GM18520 (cell line): ENCODE measurements around the gene SYT1.

Experiments
- ATAC-seq: cut with Tn5 transposase; IDR thresholded peaks from one replicate; pipeline ENCODE4 v1.9.1; 2021; ENCODE audit not compliant: unreplicated experiment

SYT1 gene

GRCh38 chr12:79055926-79056674, 191.5 kb downstream of the SYT1 start:
- ATAC-seq, result peak; percentile 33

DNA sequence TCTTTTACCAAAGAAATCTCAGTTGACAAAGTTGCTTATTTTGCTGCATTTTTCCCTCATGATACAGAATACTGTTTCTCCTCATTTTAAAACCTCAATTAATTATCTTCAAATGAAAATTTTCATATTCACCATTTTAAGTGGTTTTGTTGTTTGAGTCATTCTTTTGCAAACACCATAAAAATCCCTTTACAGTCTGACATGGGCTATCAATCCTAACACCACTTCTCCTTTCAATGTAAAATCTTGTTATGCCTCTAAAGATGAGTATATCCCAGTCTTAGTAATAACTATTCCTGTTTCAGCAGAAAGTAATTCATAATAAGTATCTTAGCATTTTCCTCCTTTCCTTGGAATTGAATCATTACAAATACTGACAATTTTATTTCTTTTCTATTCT, 192.2 kb downstream of the SYT1 start:
- no peak for ATAC-seq

DNA sequence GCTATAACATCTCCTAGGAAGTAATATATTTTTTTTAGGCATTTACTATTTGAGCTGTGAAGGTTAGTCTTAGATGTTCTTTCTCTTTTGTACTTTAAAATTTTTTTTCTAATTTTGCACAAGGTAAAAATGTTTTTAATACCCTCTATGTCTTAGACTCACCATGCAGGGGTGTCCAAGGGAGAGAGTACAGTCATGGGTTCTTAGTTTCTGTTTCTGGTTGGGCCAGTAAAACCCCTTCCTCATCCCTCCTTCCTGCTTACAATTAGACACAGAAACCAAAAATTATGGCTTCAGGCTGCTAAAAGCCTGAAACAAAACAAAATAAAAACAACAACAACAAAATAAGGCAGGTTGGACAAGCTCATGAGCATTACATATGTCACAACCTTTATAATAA, 193.0 kb downstream of the SYT1 start:
- ATAC-seq, result no peak

GRCh38 chr12:79058342-79058741, 193.8 kb downstream of the SYT1 start:
- ATAC-seq, result peak; percentile 34

DNA sequence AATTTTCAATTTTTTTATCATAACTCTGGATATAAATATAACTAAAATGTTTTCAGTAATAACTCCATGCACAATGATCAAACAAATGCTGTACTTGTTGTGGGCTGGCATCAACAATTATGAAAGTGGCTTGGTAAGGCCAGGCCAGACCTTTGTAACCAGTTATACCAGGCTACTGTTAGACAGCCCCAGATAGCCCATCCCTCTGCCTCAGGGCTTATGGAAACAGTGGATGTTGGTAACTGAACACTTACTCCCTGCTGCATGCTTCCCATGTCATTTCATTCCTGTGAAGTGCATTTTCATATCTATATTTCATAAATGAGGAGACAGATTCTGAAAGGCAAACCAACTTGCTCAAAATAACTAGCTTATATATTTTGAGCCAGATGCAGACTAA, 195.0 kb downstream of the SYT1 start:
- ATAC-seq, result no peak

GRCh38 chr12:79063258-79063657, 198.7 kb downstream of the SYT1 start:
- no peak for ATAC-seq

- ATAC-seq, result no peak
Measured at GRCh38 chr12:79067977-79068376, 203.4 kb downstream of the SYT1 start.

- ATAC-seq, result peak; percentile 97
Measured at GRCh38 chr12:79069009-79069408, 204.4 kb downstream of the SYT1 start.

- ATAC-seq, result peak; percentile 24
Measured at GRCh38 chr12:79071498-79071897, 206.9 kb downstream of the SYT1 start.

- no peak for ATAC-seq
Measured at GRCh38 chr12:79073506-79073905, 208.9 kb downstream of the SYT1 start.

- no peak for ATAC-seq
Measured at GRCh38 chr12:79082595-79082994, 218.0 kb downstream of the SYT1 start.

- no peak for ATAC-seq
Measured at GRCh38 chr12:79083181-79083580, 218.6 kb downstream of the SYT1 start.

- ATAC-seq, result peak; percentile 31
Measured at GRCh38 chr12:79085106-79085682, 220.6 kb downstream of the SYT1 start.

- no peak for ATAC-seq
Measured at GRCh38 chr12:79086541-79087296, 222.1 kb downstream of the SYT1 start.

- ATAC-seq, result no peak
Measured at GRCh38 chr12:79098530-79098929, 234.0 kb downstream of the SYT1 start.

DNA sequence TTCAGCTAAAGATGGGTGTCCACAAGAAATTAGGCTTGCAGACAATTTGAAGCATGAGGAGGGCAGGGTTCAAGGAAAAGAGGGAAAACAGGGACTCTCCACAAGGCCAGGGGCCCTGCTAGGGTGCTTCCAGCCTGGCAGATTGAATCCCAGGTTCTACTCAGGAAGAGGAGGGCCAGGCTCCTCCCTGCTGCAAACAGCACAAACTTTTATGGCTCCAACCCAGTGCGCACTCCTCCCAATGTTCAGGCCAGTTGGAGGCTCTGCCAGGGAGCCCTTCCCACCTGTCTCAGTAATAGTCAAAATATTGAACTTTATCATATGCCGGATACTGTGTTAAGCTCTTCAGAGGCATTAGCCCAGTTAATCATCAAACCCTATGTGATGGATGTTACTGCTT, 244.4 kb downstream of the SYT1 start:
- ATAC-seq, result no peak

GRCh38 chr12:79114896-79115295, 250.3 kb downstream of the SYT1 start:
- no peak for ATAC-seq

DNA sequence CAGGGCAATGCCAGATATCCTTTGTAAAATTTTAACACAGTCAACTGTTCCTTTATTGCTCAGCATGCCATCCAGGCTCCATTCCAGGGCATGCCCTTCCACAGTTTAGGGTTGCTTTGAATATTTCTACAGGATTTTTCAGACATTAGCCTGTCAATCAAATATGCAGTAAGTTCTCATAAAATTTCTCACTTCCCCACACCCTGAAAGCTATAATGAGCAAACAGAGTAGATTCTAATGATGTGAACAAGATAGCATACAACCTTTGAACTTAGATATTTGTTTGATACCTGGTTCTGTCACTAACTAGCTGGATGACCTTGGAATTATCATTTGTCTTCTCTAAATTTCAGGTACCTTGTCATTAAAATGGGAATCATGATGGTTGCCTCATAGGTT, 251.2 kb downstream of the SYT1 start:
- peak; percentile 53 for ATAC-seq

- no peak for ATAC-seq
Measured at GRCh38 chr12:79119796-79120195, 255.2 kb downstream of the SYT1 start.

DNA sequence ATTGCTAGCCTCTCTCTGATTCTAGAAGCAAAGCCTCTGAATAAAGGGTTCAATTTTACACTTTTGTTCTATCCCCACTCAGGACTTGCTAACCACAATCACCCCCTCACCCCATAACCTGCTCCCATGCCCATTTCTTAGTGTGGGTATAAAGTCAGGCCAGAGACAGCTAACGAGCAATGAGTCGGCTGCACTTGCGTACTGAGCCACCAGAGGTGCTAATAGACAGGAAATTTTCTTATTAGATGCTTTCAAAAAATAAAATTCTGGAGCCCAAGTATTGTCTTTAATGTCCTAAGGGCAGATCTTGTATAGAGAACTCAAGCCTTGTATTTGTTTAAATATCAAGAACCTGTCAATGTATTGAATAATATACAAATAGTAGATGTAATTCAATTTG, 256.9 kb downstream of the SYT1 start:
- no peak for ATAC-seq

DNA sequence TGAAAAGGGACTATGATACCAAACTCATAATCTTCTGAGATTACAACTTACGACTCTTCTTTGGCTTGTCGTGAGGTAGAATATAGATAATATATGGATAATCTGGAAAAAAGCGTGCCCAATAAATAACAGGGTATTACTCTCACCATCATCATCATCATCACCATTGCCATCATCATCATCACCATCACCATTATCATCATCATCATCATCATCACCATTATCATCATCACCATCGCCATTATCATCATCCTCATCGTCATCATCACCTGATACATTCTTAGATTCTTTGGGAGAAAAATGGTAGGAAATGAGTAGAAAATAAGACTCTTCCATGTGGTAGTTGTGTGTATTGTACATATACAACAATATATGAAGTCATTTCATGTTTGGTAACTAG, 259.8 kb downstream of the SYT1 start:
- no peak for ATAC-seq

DNA sequence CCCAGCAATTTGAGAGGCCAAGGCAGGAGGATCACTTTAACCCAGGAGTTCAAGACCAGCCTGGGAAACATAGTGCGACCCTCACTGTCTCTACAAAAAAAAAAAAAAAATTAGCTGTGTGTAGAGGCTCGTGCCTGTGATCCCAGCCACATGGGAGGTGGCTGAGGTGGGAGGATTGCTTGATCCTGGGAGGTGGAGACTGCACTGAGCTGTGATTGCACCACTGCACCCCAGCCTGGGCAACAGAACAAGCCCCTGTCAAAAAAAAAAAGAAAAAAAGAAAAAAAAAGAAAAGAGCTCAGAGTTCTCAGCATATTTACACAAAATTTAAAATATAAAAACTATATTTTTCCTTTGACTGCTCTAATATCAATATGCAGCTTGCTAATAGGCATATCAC, 260.8 kb downstream of the SYT1 start:
- ATAC-seq, result no peak
